ENCODE data around the gene PDGFRA. TPM values are rescaled to one million over a fixed set of nuclear protein-coding genes. Genes with fewer than 3 reads are reported as not detected.

Gene PDGFRA
- 100 to 1,000 TPM; 132 to 294 (median 198) TPM for polyA plus RNA-seq (ENCODE audit: insufficient read length in 4 of 4)

GRCh38 chr4:54228961-54229501 is at the start of gene PDGFRA:
PDGFRA (plus strand) TSS chr4:54229293; CDS start chr4:54258769, 29,476 bp downstream.
- DNase-seq (ENCODE audit: low read depth in 4 of 4, low spot score in 3 of 4): peak; percentile 72 to 86 (median 80)

- DNase-seq (ENCODE audit: low read depth in 4 of 4, low spot score in 3 of 4): no peak
Measured at GRCh38 chr4:54184581-54184980, 44.5 kb upstream of the PDGFRA start.

- no peak for DNase-seq (ENCODE audit: low read depth in 4 of 4, low spot score in 3 of 4)
Measured at GRCh38 chr4:54185044-54185780, 43.9 kb upstream of the PDGFRA start.

- DNase-seq (ENCODE audit: low read depth in 4 of 4, low spot score in 3 of 4): no peak
Measured at GRCh38 chr4:54185866-54186265, 43.2 kb upstream of the PDGFRA start.

- no peak for DNase-seq (ENCODE audit: low read depth in 4 of 4, low spot score in 3 of 4)
Measured at GRCh38 chr4:54186371-54186770, 42.7 kb upstream of the PDGFRA start.

- DNase-seq (ENCODE audit: low read depth in 4 of 4, low spot score in 3 of 4): no peak
Measured at GRCh38 chr4:54187148-54187547, 41.9 kb upstream of the PDGFRA start.

- no peak for DNase-seq (ENCODE audit: low read depth in 4 of 4, low spot score in 3 of 4)
Measured at GRCh38 chr4:54189140-54189539, 40.0 kb upstream of the PDGFRA start.

- DNase-seq (ENCODE audit: low read depth in 4 of 4, low spot score in 3 of 4): no peak
Measured at GRCh38 chr4:54192811-54193210, 36.3 kb upstream of the PDGFRA start.

- DNase-seq (ENCODE audit: low read depth in 4 of 4, low spot score in 3 of 4): no peak
Measured at GRCh38 chr4:54197926-54198325, 31.2 kb upstream of the PDGFRA start.

GRCh38 chr4:54199919-54200318 is 29.2 kb upstream of the PDGFRA start:
- no peak for DNase-seq (ENCODE audit: low read depth in 4 of 4, low spot score in 3 of 4)

GRCh38 chr4:54209617-54210016 is 19.5 kb upstream of the PDGFRA start:
- no peak for DNase-seq (ENCODE audit: low read depth in 4 of 4, low spot score in 3 of 4)

GRCh38 chr4:54213001-54213400 is 16.1 kb upstream of the PDGFRA start:
- DNase-seq (ENCODE audit: low read depth in 4 of 4, low spot score in 3 of 4): no peak

- no peak for DNase-seq (ENCODE audit: low read depth in 4 of 4, low spot score in 3 of 4)
Measured at GRCh38 chr4:54213761-54214160, 15.3 kb upstream of the PDGFRA start.

GRCh38 chr4:54215379-54216077 is 13.6 kb upstream of the PDGFRA start:
- no peak for DNase-seq (ENCODE audit: low read depth in 4 of 4, low spot score in 3 of 4)

GRCh38 chr4:54217642-54218495 is 11.2 kb upstream of the PDGFRA start:
- peak in 3 of 4 donors; percentile 76 to 83 (median 81) for DNase-seq (ENCODE audit: low read depth in 4 of 4, low spot score in 3 of 4)

- no peak for DNase-seq (ENCODE audit: low read depth in 4 of 4, low spot score in 3 of 4)
Measured at GRCh38 chr4:54218736-54219135, 10.4 kb upstream of the PDGFRA start.

GRCh38 chr4:54224996-54225597 is 4.0 kb upstream of the PDGFRA start:
- peak in 2 of 4 donors; percentile 29 for DNase-seq (ENCODE audit: low read depth in 4 of 4, low spot score in 3 of 4)

GRCh38 chr4:54225598-54226403 is 3.3 kb upstream of the PDGFRA start:
- peak in 1 of 4 donors; percentile 27 for DNase-seq (ENCODE audit: low read depth in 4 of 4, low spot score in 3 of 4)

GRCh38 chr4:54226404-54227255 is 2.5 kb upstream of the PDGFRA start:
- DNase-seq (ENCODE audit: low read depth in 4 of 4, low spot score in 3 of 4): peak in 2 of 4 donors; percentile 16 to 33
